Measurements from ENCODE around the gene MRAP2.
A peak's percentile ranks its signal among the peaks of the same experiment; 100 is the strongest.
"Not testable (repeated sequence)": the region's sequence is repeated elsewhere in the genome, so short reads cannot be mapped to it uniquely, and the experiment has no call there.

MRAP2 gene

DNA sequence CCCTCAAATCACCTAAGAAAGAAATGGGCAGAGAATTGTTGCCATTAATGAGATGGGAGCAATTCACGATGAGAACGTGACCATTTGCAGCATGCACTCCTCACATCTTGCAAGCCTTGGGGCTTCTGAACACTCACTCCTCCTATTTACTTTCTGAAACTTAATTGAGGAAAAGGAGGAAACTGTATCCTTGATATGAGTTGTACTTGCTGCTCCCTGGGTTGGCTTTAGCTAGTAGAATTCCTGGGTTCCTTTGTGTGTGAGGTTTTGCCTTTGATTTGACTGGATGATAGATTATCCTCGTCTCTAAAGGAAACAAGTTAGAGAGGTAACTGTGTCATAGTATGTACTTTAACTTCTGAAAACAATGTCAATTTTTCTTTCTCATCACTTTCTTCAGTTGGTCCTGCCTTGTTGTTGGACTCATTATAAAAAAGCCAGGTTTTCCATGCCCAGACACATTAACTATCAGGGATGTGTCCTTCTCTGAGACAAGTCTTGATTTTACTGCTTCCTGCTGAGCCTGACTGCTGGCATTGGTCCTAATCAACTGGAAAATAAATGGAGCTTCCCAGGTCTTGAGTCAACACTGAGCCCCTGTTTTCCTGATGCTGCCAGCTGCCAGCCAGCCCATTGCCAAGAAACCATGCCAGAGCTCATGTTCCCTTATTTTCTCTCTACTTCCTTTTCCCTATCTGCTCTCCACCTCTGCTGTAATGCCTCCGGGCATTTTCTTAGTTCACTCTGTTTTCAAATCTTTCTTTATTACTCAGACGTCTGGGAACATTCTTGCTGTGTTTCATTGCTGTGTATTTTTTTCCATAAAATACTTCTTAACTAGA is 6.0 kb upstream of the MRAP2 start:
- DNase-seq (ENCODE audit: insufficient read length, low spot score) (no peak), FAIRE-seq (no peak)

DNA sequence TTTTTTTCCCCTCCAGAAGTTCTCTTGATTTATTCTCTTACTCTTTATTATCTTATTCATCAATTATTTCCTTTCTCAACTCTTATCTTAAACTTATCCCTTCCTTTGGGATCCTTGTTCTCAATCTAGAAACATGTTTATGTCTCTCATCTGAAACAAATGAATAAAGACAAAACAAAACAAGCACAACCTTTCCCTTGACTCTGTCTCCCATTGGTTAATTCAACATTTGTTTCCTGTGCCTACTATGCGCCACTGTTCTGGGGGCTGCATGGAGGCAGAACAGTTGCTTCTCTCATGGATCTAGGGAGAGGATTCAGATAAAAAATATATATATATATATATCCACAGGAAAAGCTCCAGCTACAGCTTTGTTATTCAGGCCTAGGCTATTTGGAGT is 5.2 kb upstream of the MRAP2 start:
- FAIRE-seq, result no peak

DNA sequence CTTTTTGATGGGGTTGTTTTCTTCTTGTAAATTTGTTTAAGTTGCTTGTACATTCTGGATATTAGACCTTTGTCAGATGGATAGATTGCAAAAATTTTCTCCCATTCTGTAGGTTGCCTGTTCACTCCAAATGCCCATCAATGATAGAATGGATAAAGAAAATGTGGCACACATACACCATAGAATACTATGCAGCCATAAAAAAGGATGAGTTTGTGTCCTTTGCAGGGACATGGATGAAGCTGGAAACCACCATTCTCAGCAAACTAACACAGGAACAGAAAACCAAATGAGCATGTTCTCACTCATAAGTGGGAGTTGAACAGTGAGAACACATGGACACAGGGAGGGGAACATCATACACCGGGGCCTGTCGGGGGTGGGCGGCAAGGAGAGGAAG is 1.6 kb upstream of the MRAP2 start:
- FAIRE-seq; DNase-seq (ENCODE audit: insufficient read length, low spot score): not testable (repeated sequence)

More for the DNA sequence above, 5.2 kb upstream of the MRAP2 start:
- no peak for DNase-seq (ENCODE audit: insufficient read length, low spot score)

GRCh38 chr6:84035484-84035883 is 1.9 kb downstream of the MRAP2 start:
- FAIRE-seq, result no peak

GRCh38 chr6:84037425-84038089 is 4.0 kb downstream of the MRAP2 start:
- FAIRE-seq (no peak), DNase-seq (ENCODE audit: insufficient read length, low spot score) (no peak)

More at GRCh38 chr6:84035484-84035883, 1.9 kb downstream of the MRAP2 start:
- no peak for DNase-seq (ENCODE audit: insufficient read length, low spot score)

DNA sequence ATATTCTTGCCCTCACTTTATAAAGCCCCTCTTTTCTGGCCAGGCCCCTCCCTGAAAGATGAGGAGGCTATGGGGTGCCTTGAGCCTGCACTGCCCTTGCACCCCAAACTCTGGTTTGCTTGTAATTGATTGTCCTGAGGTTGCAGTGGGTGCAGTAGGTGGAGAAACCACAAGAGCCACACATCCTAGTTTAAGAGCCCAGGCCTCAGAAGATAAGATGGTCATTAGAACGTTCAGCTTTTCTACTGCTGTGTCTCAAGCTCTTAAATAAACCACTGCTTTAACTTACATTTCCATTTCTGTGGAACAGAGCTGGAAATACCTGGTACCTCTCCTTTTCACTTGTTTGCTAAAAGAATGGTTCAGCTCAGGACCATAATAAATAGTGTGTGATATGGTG is 9.0 kb downstream of the MRAP2 start:
- FAIRE-seq (no peak), DNase-seq (ENCODE audit: insufficient read length, low spot score) (no peak)

GRCh38 chr6:84043555-84043954 is 10.0 kb downstream of the MRAP2 start:
- no peak for FAIRE-seq
- no peak for DNase-seq (ENCODE audit: insufficient read length, low spot score)

DNA sequence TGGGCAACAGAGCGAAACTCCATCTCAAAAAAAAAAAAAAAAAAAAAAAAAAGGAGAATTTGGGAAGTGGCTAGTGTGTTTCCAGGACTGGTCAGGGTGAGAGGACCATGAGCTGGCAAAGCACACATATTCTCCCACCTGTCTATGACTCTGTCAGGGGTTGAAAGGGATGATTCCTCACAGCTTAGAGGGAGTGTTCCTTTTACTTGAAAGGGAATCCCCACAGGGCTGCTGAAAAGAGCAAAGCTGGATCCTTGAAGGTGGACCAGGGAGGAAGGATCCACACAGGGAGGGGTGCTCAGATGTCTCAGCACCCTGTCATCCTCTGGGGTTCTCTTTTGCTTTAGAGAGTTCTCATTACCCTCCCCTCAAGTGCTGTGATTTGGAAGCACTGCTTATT is 13.2 kb downstream of the MRAP2 start:
- FAIRE-seq (no peak), DNase-seq (ENCODE audit: insufficient read length, low spot score) (no peak)

GRCh38 chr6:84048588-84048987 is 15.0 kb downstream of the MRAP2 start:
- FAIRE-seq (no peak), DNase-seq (ENCODE audit: insufficient read length, low spot score) (no peak)

GRCh38 chr6:84050408-84050807 is 16.8 kb downstream of the MRAP2 start:
- DNase-seq (ENCODE audit: insufficient read length, low spot score) (no peak), FAIRE-seq (no peak)

DNA sequence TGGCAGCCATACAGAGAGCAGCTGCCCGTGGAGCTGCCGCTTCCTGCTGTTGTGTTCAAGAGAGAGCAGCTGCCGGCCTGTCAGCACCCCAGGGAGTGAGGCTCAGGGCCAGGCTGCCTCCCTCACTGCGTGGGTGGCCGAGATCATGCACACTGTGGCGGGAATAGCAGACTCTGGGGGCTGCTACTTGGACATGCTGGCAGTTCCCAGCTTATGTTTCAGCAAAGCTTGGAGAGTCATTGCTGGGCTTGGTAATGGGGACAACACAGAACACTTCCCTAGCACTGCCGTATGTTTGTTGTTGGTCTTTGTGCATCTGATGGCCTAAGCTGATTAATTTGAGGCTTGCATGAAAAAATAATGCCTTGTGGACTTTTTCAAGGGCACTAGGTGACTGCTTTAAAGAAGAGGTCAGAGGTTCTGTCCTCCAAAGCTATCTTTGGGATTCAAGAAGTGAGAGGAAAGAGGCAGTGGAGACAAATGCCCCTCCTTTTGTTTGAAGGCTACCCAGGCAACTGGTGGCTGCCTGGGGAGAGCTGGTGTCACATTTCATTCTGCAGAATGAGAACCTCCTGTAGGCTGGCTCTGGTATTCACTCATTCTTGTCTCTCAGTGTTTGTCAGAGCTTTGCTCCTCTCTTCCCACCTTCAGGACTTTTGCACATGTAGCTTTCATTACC is 18.8 kb downstream of the MRAP2 start:
- DNase-seq (ENCODE audit: insufficient read length, low spot score) (peak; percentile 46), FAIRE-seq (no peak)

GRCh38 chr6:84052883-84053241 is 19.3 kb downstream of the MRAP2 start:
- no peak for DNase-seq (ENCODE audit: insufficient read length, low spot score)
- FAIRE-seq, result no peak

DNA sequence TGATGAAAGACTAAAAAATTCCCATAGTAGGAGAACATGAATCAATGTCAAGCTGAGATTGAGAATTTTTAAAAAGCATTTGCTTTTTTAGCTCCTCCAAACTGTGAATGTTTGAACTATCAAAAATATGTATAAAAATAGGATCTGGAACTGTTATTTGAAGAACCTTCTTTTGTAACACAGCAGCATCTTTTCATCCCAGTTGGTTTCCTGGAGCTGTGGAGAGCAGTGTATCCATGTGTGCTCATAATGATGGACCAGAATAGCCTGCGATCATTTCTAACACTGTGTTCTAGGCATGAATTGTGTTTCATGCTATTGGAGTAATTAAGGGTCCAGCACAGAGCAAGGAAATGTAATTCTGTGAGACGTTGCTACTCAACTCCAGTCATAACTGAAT is 22.1 kb downstream of the MRAP2 start:
- FAIRE-seq, result no peak
- DNase-seq (ENCODE audit: insufficient read length, low spot score), result no peak

GRCh38 chr6:84057908-84058307 is 24.3 kb downstream of the MRAP2 start:
- no peak for DNase-seq (ENCODE audit: insufficient read length, low spot score)
- FAIRE-seq, result no peak

- DNase-seq (ENCODE audit: insufficient read length, low spot score) (no peak), FAIRE-seq (no peak)
Observed at GRCh38 chr6:84059082-84059481, 25.5 kb downstream of the MRAP2 start.

GRCh38 chr6:84061174-84061573 is 27.6 kb downstream of the MRAP2 start:
- FAIRE-seq, result no peak
- no peak for DNase-seq (ENCODE audit: insufficient read length, low spot score)

DNA sequence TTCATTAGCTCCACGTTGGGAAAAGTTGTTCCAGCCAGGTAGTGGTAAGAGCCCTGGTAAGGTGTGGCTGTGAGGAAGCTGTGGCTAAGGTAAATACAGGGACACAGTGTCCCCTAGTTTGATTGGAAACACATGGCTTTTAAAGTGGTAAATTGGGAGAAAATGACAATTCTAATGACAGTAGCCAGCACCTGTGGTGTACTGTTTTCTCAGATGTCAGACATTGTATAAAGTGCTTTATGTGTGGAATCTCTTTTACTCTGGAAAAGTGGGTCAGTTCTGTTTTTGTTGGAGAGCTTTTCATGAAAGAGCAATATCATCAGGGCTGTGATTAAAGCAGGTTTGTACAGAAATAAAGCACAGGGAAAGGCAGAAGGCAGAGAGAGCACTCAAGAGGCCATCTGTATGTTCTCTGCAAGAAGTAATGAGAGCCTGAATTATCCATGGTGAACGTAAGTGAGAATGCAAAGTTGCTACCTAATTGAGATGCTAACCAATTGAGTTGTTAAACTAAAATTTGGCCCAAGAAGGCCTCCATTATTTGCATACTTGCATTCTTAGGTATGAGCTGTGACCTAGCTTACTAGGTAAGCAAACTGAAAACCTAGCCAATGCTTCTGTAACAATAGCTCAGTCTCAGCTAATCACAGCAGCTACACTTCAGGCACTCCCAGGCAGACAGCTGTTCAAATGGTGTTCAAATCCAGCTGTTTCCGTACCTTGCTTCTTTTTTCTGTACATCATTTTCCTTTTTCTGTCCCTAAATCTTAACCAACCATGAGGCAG is 28.2 kb downstream of the MRAP2 start:
- FAIRE-seq (no peak), DNase-seq (ENCODE audit: insufficient read length, low spot score) (no peak)

DNA sequence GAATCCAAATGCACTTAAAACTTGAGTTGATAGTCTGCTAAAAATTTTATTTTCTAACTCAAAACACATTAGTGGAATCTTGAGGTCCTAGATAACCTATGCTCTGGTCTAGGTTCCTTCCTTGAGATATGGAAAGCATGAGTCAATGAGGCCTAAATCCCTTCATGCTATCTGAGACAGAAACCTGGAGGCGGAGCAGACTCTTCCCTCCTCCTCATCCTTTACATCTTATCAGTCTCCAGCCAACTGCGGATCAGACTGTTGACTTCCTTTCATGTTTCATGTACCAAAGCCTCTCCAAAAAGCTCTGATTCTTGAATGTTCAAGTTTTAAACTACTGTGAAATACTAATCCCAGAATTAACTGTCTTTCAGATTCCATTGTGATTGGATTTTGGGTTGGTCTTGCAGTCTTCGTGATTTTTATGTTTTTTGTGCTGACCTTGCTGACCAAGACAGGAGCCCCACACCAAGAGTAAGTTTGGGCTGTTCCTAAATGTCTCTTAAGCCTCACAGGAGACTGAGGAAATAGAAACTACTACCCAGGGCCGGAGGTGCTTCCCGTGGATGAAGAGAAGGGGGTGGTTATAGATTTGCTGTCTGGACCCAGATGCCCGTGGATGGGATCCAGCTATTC is 29.1 kb downstream of the MRAP2 start:
- DNase-seq (ENCODE audit: insufficient read length, low spot score) (no peak), FAIRE-seq (no peak)

DNA sequence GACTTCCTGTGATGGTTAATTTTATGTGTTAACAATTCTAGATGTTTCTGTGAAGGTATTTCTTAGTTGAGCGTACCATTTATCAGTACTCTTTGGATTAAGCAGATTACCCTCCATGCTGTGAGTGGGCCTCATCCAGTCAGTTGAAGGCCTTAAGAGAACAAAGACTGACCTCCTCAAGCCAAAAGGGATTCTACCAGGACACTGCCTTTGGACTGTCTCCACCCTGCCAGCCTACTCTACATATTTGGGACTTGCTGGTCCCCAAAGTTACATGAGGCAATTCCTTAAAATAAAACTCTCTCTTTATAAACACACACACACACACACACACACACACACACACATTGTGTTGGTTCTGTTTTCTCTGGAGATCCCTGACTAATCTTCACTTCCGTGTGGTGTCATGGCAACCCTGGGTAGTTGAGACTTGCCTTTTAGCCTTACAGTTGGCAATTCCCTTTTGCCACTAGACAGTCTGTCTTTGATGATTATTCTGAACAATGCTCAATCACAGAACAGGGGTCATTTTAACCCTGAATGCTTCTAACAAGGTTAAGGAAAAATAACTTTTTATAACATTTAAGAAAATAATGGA is 32.2 kb downstream of the MRAP2 start:
- FAIRE-seq (no peak), DNase-seq (ENCODE audit: insufficient read length, low spot score) (no peak)

GRCh38 chr6:84066536-84066935 is 33.0 kb downstream of the MRAP2 start:
- FAIRE-seq (no peak), DNase-seq (ENCODE audit: insufficient read length, low spot score) (no peak)
